GM21367 (cell line): ENCODE data around the gene AHCY.
"Not testable (repeated sequence)": the region's sequence is repeated elsewhere in the genome, so short reads cannot be mapped to it uniquely, and the experiment has no call there.

ENCODE experiments used
- ATAC-seq: cut with Tn5 transposase; IDR thresholded peaks from one replicate; pipeline ENCODE4 v1.9.1; 2021; ENCODE audit not compliant: unreplicated experiment

The AHCY gene

DNA sequence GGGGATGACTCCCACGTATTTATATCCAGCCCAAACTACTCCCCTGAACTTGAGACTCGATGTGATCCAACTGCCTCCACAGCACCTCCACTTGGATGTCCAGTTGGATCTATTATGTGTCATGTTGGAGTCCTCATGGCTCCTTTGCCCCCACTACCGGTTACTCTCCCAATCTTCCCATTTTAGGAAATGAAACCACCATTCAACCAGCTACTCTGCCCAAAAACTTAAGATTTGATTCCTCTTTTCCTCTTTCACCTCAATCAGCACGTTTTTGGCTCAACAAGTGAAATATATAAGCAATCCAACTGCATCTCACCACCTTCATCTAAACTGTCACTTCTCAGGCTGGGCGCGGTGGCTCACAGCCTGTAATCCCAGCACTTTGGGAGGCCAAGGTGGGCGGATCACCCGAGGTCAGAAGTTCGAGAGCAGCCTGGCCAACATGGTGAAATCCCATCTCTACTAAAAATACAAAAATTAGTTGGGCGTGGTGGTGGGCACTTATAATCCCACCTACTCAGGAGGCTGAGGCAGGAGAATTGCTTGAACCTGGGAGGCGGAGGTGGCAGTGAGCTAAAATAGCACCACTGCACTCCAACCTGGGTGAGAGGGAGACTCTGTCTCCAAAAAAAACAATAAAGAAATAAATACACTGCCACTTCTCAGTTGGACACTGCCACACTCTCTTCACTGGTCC lies 3.4 kb downstream of the AHCY start:
- ATAC-seq = no peak

DNA sequence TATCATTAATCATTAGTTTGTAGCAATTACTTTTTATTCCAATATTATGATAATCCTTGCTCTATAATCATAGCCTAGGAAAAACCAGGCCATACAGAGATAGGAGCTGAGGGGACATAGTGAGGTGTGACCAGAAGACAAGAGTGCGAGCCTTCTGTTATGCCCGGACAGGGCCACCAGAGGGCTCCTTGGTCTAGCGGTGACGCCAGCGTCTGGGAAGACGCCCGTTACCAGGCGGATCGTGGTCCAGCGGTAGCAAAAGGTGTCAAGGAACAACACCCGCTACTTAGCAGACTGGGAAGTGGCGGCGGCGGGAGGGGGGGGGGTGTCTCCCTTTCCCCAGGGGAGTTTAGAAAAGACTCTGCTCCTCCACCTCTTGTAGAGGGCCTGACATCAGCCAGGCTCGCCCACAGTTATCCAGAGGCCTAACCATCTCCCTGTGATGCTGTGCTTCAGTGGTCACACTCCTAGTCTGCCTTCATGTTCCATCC lies 4.8 kb downstream of the AHCY start:
- not testable (repeated sequence) for ATAC-seq

GRCh38 chr20:34296468-34296867 lies 6.7 kb downstream of the AHCY start:
- ATAC-seq = no peak

DNA sequence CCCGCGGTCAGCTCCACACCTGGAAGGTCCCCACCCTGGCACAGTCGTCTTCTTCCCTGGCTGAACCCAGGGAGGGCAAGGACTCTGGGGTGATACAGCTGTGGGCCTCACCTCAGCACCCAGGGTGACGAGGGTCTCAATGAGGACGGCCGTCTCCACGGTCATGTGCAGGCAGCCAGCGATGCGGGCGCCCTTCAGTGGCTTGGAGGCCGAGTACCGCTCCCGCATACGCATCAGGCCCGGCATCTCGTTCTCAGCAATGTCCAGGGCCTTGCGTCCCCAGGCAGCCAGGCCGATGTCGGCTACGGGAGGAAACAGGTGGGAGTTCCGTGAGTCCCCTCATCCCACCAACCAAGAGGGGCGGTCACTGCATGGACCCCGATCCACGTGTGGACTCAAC lies 7.9 kb downstream of the AHCY start:
- ATAC-seq = no peak

DNA sequence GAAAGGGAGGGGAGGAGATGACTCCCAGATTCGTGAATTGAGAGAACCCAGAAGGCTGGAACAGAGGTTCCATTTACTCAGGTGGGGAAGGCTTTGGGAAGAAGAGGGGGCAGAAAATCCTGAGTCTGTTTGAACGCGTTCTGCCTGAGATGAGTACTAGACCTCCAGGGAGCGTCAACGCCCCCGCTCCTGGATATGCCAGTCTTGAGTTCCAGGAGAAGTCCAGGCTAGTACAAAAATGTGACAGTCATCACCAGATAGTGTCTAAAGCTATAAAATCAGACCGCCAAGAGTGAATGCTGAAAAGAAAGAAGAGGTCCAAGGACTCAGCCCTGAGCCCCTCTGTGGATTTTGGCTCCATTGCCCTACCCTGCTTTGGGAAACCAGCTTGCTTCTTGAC lies 8.6 kb downstream of the AHCY start:
- no peak for ATAC-seq

DNA sequence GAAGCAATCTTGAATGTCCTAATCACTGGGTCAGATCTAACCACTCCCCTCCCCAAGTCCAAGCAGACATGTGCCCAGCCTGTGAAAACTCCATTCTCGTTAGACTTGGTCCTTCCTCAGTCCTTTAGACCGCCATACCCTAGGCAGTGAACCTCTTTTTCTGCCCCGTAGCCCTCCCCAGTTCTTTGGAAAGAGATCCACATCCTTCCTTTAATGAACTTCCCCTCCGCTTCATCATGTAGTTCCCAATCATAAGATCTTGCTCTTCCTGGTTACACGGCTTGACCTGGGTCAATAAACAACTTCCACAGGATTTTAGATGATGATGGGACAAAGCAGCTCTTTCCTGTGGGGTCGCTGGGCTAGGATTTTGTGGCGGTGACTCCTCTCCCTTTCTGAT lies 9.6 kb downstream of the AHCY start:
- ATAC-seq = no peak

DNA sequence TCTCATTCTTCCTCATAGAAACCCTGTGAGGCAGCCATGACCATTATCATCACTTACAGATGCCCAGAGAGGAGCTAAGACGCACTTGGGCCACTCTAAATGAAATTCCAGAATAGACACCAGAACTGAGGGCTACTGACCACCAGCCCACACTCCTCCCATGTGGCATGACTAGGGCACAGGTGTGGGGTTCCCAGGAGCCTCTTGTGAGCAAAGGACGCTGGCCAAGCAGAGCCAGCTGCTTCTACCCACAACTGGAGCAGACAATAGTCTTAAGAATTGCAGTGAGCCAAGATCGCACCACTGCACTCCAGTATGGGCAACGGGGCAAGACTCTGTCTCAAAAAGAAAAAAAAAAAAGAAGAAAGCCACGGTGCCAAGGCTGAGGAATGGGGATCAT lies 10.0 kb downstream of the AHCY start:
- no peak for ATAC-seq

DNA sequence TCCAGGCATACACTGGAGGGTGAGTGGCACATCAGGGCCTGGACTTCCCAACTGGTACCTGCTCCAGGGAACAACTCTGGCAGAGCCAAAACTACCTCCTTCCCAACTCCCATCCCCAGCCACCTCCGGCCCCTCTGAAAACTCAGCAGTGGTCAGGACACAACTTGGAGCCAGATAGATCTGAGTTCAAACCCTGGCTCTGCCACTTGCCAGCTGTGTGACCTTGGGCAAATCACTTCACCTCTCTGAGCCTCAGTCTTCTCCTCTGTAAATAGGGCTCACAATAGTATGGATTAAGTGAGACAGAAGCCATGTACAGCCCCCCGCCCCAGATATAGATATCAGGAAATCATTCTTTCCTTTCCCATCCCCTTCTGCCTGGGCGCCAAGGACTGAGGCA lies 10.7 kb downstream of the AHCY start:
- no peak for ATAC-seq

- ATAC-seq = no peak
These were observed 12.7 kb downstream of the AHCY start for GRCh38 chr20:34290471-34290870.

- ATAC-seq = not testable (repeated sequence)
These were observed 15.7 kb downstream of the AHCY start for GRCh38 chr20:34287500-34287899.

GRCh38 chr20:34285450-34285849 lies 17.7 kb downstream of the AHCY start:
- no peak for ATAC-seq

GRCh38 chr20:34283844-34284243 lies 19.3 kb downstream of the AHCY start:
- ATAC-seq = no peak

- no peak for ATAC-seq
These were observed 21.1 kb downstream of the AHCY start for GRCh38 chr20:34282041-34282440.

GRCh38 chr20:34281177-34281576 lies 22.0 kb downstream of the AHCY start:
- no peak for ATAC-seq

GRCh38 chr20:34274694-34275093 lies 28.5 kb downstream of the AHCY start:
- no peak for ATAC-seq

DNA sequence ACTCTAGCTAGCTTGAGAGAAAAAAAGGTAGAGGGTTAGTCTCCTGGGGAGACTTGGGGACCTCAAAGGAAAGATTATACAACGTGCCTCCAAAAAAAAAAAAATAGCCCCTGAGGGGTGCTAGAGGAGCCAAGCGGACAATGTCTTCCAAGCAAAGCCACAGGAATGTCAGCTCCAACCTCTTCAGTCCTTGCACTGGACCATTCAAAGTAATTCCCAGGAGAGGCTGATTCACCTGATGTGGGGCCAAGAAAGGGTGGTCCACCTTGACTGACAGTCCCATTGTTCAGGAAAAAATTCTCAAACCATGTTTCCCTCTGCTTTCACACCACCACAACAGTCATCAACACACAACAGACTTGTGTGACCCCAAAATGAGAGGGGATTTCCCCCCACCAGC lies 31.2 kb downstream of the AHCY start:
- ATAC-seq = no peak

GRCh38 chr20:34269996-34270627 lies 33.0 kb downstream of the AHCY start:
- ATAC-seq = no peak

- no peak for ATAC-seq
These were observed 34.1 kb downstream of the AHCY start for GRCh38 chr20:34268851-34269636.

DNA sequence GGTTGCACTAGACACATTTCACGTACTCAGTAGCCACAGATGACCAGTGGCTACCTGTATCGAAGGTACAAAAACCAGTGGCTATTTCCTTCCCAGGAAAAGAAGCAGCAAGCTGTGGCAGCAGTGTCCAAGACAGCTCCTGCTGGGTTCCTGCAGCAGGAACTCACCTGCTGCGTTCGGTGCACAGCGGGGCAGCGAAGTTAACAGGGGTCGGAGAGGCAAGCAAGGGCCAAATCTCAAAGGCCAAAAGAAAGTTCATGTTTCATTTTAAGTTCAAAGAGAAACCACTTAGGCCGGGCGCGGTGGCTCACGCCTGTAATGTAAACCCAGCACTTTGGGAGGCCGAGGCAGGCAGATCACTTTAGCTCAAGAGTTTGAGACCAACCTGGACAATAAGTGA lies 35.0 kb downstream of the AHCY start:
- ATAC-seq = no peak

DNA sequence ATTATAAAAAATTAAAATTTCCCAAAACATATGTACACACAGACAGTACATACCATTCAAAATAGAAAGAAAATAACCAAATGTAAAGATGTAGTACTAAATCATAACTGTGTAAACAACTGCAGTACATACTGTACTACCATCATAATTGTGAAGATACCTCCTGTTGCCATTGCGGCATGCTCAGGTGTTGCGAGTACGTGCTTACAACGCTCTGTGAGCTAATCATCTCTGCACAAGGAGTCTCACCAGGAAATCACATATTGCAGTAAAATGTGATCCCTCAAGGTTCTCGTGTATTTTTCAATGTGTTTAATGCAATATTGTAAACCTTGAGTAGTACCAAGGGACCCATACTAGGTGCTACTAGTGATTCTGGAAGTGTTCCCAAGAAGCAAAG lies 39.0 kb downstream of the AHCY start:
- no peak for ATAC-seq

GRCh38 chr20:34263468-34263867 lies 39.7 kb downstream of the AHCY start:
- ATAC-seq = not testable (repeated sequence)
